Activated CD4-positive, alpha-beta T cell treated with anti-CD3 and anti-CD28 coated beads for 1 hour (primary cell): ENCODE data around the gene METTL24.

Source experiments
- DNase-seq: peaks from one replicate; pipeline ENCODE4 v3.0.0-alpha.2; 2020

METTL24 gene, protein sequence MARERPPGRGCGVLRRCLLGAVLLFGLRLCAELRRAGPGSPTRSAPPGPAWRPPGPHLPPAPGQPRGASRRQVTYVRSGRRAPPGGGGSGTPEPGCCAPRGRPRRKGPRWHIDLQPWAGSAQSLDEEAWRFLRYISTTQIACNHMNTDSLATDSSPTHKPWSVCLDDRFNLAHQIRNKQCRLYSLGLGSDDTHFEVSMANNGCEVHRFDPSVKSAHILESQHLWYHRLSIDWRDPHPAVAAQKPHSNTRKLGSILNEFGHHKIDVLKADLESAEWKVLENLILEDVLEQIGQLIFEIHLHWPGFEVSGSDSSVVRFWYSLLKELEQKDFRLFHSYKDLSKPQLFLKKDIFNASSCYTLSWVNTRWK

GRCh38 chr6:110357664-110358552 is at the start of gene METTL24:
Gene METTL24, minus strand, starts transcription at chr6:110358349. Its CDS starts 77 bp downstream, at chr6:110358272.
- DNase-seq: no peak

- no peak for DNase-seq
Measured at GRCh38 chr6:110404607-110405006, 46.5 kb upstream of the METTL24 start.

- no peak for DNase-seq
Measured at GRCh38 chr6:110401585-110402176, 43.5 kb upstream of the METTL24 start.

GRCh38 chr6:110400208-110400607 is 42.1 kb upstream of the METTL24 start:
- no peak for DNase-seq

GRCh38 chr6:110399219-110400071 is 41.3 kb upstream of the METTL24 start:
- DNase-seq: no peak

DNA sequence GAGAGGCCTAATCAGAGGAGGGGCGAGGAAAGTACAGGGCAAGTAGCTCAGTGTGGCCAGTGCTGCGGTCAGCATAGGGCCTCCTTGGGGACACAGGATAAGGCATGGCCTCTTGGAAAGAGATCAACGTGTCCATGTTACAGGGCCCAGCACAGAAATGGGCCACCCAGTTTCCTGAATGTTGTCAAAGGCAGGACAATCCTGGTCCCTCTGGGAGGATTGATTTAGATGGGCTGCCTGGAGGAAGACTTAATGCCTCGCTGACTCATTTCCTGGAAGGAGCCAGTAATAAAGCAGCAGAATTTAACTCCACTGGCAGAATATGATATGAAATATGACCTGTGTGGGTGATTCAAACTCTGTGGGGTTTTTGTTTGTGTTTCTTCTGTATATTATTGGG is 40.6 kb upstream of the METTL24 start:
- DNase-seq: no peak

DNA sequence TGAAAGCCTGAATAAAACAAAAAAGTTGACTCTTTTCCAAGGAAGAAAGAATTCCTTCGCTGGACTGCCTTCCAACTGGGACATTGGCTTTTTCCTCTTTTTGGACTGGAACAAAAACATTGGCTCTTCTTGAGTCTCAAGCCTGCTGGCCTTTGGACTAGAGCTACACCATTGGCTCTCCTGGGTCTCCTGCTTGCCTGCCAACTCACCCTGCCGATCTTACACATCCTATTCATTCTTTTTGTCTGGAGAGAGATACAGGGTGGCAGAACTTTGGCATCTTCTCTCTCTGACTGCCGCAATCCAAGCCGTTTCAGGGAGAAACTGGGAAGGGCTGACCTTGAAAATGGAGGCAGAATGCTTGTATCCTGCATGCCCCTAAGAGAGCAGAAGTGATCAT is 37.1 kb upstream of the METTL24 start:
- DNase-seq: no peak

GRCh38 chr6:110394409-110394808 is 36.3 kb upstream of the METTL24 start:
- DNase-seq: no peak

- no peak for DNase-seq
Measured at GRCh38 chr6:110392727-110393126, 34.6 kb upstream of the METTL24 start.

DNA sequence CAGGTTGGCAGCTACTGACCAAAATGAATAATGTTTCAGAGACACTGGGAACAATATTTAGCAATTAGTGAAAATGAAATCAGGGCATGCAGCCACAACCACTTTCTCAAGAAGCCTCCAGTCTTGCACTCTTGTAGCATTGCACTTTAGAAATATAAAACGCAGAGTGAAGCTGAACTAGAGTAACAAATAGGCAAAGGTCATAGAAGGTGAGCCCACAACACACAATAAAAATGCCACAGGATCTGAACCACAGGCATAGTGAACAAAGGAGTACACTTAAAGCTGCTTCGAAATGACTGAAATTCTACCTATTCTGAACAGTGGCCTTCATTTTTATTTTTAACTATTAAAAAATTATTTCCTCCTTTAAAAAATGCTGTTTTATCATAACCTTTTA is 32.3 kb upstream of the METTL24 start:
- no peak for DNase-seq

DNA sequence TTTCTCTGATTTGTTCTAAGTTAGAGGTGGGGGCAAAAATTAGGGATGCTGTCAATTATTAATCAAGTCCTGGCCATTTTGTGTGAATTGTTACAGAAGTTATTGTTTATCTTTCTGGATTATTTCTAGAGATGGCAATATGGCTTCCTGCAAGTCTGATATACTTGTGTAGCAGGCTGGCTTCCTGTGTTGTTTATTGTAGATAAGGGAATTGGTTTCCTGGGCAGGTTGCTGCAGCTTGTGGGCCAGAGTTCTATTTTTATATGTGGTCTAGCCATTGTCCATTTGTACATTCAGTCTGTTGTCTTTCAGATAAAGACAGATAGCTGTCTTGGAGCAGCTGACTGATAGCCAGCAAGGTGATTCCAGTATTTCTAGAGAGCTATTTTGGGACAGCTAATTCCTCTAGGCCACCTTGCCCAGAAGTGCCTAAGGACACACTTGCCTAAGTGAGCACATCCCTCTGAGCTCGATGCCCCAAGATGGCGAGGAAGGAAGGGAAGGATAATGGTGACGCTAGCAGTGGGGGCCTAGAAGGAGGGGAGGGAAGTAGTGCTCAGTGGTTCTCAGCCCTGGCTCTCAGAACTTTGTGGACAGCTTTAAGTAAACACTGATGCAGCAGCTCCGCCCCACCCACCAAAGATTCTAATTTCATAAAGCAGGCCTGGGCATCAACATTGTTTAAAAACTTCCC is 31.7 kb upstream of the METTL24 start:
- DNase-seq: no peak

GRCh38 chr6:110387986-110388385 is 29.8 kb upstream of the METTL24 start:
- DNase-seq: no peak

- DNase-seq: no peak
Measured at GRCh38 chr6:110385458-110385863, 27.3 kb upstream of the METTL24 start.

GRCh38 chr6:110378552-110378951 is 20.4 kb upstream of the METTL24 start:
- DNase-seq: no peak

GRCh38 chr6:110369066-110369465 is 10.9 kb upstream of the METTL24 start:
- no peak for DNase-seq

- no peak for DNase-seq
Measured at GRCh38 chr6:110368284-110368683, 10.1 kb upstream of the METTL24 start.

GRCh38 chr6:110367825-110368224 is 9.7 kb upstream of the METTL24 start:
- no peak for DNase-seq

DNA sequence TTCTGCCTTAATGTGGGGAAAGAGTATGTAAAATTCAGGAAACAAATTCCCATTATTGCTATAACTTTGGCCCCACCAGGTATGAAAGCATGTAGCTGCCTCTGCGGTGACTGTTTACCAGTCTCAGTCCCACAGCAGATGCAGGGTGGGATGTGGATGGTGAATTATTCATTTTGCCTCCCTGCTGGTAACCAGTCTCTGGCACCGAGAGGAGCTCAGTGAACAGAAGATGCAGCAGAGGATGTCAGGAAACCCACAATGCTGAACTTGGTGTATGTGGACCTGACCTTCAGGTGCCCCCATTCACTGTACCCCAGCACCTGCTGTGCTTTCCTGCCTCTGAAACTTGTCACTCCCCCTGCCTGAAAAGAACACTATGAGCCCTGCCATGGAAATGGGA is 8.8 kb upstream of the METTL24 start:
- DNase-seq: no peak

- DNase-seq: no peak
Measured at GRCh38 chr6:110366256-110366655, 8.1 kb upstream of the METTL24 start.

GRCh38 chr6:110364364-110365105 is 6.4 kb upstream of the METTL24 start:
- no peak for DNase-seq

GRCh38 chr6:110363748-110364147 is 5.6 kb upstream of the METTL24 start:
- no peak for DNase-seq
